Thyroid gland (tissue), 4 donors: ENCODE measurements around the gene CHST11. TPM values are rescaled to one million over a fixed set of nuclear protein-coding genes. Genes with fewer than 3 reads are reported as not detected.
A peak's percentile ranks its signal among the peaks of the same experiment; 100 is the strongest.

Source experiments
- DNase-seq, 2 donors: peaks; one replicate each; pipeline ENCODE4 v3.0.0-alpha.2; 2019
- H3K27ac ChIP-seq, 3 donors: fragments of 200-600 bp; sonication (generic); 1 replicate in 2 of 3; 2 replicates in 1 of 3; pipeline ENCODE4 v1.5.1; 2016 to 2019; ENCODE audit warnings: mild to moderate bottlenecking in 1 of 3, moderate library complexity in 1 of 3
- H3K27me3 ChIP-seq: fragments of 200-600 bp; sonication (generic); one replicate; pipeline ENCODE4 v1.5.1; 2019
- H3K36me3 ChIP-seq, 2 donors: fragments of 200-600 bp; sonication (generic); one replicate each; pipeline ENCODE4 v1.5.1; 2016 to 2019
- H3K4me1 ChIP-seq, 2 donors: fragments of 200-600 bp; sonication (generic); one replicate each; pipeline ENCODE4 v1.5.1; 2017 to 2019
- H3K4me3 ChIP-seq, 3 donors: fragments of 200-600 bp; sonication (generic); replicated peaks in 1 of 3; 1 replicate in 2 of 3; 2 replicates in 1 of 3; pipeline ENCODE4 v1.5.1; 2016; ENCODE audit warnings: mild to moderate bottlenecking in 1 of 3
- H3K9me3 ChIP-seq: fragments of 200-600 bp; sonication (generic); one replicate; pipeline ENCODE4 v1.5.1; 2017
- POLR2A ChIP-seq, 2 donors: fragments of 450-650 bp; IDR thresholded peaks; one replicate each; pipeline ENCODE4 v1.6.1; 2017; ENCODE audit warnings: antibody characterized with exemption in 2 of 2, mild to moderate bottlenecking in 2 of 2, moderate library complexity in 1 of 2
- WGBS, 2 donors: methylation state at CpG; one replicate each; pipeline ENCODE4 v1.1.5; 2017; 5-methylcytosine and 5-hydroxymethylcytosine counted together
- intact Hi-C: fragments of 100-400 bp; cut with DNase I; formaldehyde crosslinking; loops from one replicate; pipeline ENCODE4 v1.15.1; 2023
- total RNA-seq, 4 donors: library from RNA; depleted of rRNA; stranded (reverse); fragments of >200 nt; gene quantifications; one replicate each; pipeline ENCODE4 v1.2.3, GENCODE V29; 2016
- TF ChIP-seq, protein P1 (sequence below), 6 experiments: fragments of 200-600 bp in 3 of 6; fragments of 450-650 bp in 3 of 6; sonication (generic) in 3 of 6; IDR thresholded peaks; one replicate each; pipeline ENCODE4 v1.5.1; 2016 to 2019; ENCODE audit warnings: antibody characterized with exemption in 6 of 6, mild to moderate bottlenecking in 2 of 6, inconsistent platforms in 1 of 6, moderate library complexity in 1 of 6

Gene CHST11
- total RNA-seq, 4 donors from 2014 or later, result 6.9 to 11.6 (median 8.0) TPM

DNA sequence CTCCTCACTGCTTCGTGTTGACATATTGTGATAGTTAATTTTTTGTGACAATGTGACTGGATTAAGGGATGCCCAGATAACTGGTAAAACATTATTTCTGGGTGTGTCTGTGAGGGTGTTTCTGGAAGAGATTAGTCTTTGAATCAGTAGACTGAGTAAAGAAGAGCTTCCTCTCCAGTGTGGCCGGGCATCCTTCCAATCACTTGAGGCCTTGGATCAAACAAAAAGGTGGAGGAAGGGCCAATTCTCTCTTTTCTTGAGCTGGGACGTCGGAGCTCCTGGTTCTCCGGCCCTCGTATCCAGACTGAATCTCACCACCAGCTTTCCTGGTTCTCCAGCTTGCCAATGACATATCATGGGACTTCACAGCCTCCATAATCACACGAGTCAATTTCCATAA lies 240.4 kb downstream of the CHST11 start:
- TF ChIP-seq, protein P1, sequence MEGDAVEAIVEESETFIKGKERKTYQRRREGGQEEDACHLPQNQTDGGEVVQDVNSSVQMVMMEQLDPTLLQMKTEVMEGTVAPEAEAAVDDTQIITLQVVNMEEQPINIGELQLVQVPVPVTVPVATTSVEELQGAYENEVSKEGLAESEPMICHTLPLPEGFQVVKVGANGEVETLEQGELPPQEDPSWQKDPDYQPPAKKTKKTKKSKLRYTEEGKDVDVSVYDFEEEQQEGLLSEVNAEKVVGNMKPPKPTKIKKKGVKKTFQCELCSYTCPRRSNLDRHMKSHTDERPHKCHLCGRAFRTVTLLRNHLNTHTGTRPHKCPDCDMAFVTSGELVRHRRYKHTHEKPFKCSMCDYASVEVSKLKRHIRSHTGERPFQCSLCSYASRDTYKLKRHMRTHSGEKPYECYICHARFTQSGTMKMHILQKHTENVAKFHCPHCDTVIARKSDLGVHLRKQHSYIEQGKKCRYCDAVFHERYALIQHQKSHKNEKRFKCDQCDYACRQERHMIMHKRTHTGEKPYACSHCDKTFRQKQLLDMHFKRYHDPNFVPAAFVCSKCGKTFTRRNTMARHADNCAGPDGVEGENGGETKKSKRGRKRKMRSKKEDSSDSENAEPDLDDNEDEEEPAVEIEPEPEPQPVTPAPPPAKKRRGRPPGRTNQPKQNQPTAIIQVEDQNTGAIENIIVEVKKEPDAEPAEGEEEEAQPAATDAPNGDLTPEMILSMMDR (IDR thresholded peaks at IDR 0.05), result no peak
- TF ChIP-seq POLR2A (IDR thresholded peaks at IDR 0.05), result no peak
- intact Hi-C loops, result no loop called here
- Histone ChIP-seq H3K27me3 (no peaks in the 10 kb centered on the region), H3K4me1 (peaks cover 52 to 59% of the 10 kb centered on the region in 2 donors), H3K4me3 (no peak overlapping the region), H3K9me3 (no peaks in the 10 kb centered on the region), H3K36me3 (no peaks in the 10 kb centered on the region), H3K27ac (peak overlapping the region; percentile 4 to 73 (median 28))
- WGBS, 2 donors, result 35 to 60% methylated on average over 7 of the region's 7 CpGs
- DNase-seq, result peak; percentile 95 to 97

DNA sequence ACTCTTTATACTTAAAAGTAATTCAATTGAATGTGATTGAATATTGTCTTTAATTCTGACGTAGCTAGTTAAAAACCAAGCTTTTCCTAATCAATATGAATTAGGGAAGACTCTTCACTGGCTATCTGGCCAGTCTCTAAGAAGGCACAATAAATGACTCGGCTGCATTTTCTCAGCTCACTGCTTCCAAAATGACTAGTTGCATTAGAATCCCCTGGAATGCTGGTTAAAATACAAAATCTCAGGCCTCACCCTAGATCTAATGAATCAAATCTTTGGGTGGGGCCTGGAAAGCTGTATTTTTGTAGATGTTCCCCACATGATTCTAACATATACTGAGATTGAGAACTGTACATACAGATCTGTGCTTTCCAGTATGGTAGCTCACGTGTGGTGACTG lies 242.1 kb downstream of the CHST11 start:
- DNase-seq, result no peak
- WGBS, 2 donors, result 67 to 70% methylated on average over 3 of the region's 3 CpGs
- Histone ChIP-seq H3K27ac (peak overlapping the region in 2 of 3 donors; percentile 33 to 39), H3K4me1 (peaks cover 48 to 54% of the 10 kb centered on the region in 2 donors), H3K36me3 (no peaks in the 10 kb centered on the region), H3K4me3 (no peak overlapping the region), H3K27me3 (no peaks in the 10 kb centered on the region), H3K9me3 (no peaks in the 10 kb centered on the region)
- no peak for TF ChIP-seq POLR2A (IDR thresholded peaks at IDR 0.05)
- TF ChIP-seq, protein P1 (IDR thresholded peaks at IDR 0.05), result no peak
- intact Hi-C loops, result no loop called here

DNA sequence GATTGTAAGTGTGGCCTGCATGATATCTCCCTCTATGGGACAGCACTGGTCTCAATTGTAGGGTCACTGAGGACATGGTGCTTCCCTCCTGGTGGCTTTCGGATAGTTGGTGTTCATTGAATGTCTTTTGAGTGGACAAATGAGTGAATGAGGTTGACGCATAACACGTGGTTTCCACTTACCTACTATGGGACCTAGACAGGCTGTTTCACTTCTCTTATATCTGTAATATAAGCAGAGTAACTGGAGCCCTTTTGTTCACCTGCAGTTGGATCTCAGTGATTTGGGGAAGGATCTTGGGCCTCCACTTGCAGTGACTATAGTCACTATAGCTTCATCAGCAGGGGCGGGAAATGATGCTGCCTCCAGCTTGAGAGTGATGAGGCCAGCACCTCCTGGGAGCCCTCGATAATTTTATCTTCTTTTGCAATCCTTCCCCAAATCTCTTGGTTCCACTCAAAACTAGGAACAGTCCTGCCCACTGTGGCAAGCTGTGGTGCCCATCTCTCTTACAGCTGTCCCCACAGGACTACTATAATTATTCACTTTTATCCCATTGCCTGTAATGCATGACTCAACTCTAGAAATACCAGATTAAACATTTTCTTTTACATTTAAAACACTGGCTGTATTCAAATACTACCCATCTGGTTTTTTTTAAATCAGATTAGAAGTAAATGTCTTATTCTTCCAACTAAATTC lies 242.9 kb downstream of the CHST11 start:
- intact Hi-C loops, result no loop called here
- H3K36me3 ChIP-seq, result no peaks in the 10 kb centered on the region
- no peaks in the 10 kb centered on the region for H3K9me3 ChIP-seq
- no peak overlapping the region for H3K27ac ChIP-seq
- H3K4me1 ChIP-seq, result peaks cover 42 to 47% of the 10 kb centered on the region in 2 donors
- no peaks in the 10 kb centered on the region for H3K27me3 ChIP-seq
- H3K4me3 ChIP-seq, result no peak overlapping the region
- DNase-seq, result no peak
- no peak for TF ChIP-seq POLR2A (IDR thresholded peaks at IDR 0.05)
- TF ChIP-seq, protein P1 (IDR thresholded peaks at IDR 0.05), result no peak
- 90 to 91% methylated on average over 5 of the region's 5 CpGs for WGBS, 2 donors

DNA sequence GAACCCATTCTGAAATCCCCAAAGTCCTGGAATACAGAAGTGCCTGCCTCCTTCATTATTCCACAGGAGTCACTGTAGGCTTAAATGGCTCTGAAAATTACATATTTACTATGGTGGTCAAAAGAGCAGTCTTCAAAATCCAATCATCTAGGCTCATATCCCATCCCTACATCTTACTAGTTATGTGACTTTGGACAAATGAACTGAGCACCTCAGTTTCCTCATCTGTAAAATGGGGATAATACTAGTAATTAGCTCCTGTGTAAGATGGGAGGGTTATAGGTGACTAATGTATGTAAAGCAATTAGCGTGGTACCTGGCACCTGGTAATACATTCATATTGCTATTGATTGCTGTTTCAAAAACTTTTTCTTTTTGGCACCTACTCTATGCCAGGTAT lies 243.6 kb downstream of the CHST11 start:
- no peaks in the 10 kb centered on the region for H3K27me3 ChIP-seq
- TF ChIP-seq, protein P1 (IDR thresholded peaks at IDR 0.05), result no peak
- no peak for TF ChIP-seq POLR2A (IDR thresholded peaks at IDR 0.05)
- H3K4me1 ChIP-seq, result peaks cover 35 to 40% of the 10 kb centered on the region in 2 donors
- no peak overlapping the region for H3K4me3 ChIP-seq
- no peaks in the 10 kb centered on the region for H3K9me3 ChIP-seq
- intact Hi-C loops, result no loop called here
- 97 to 100% methylated on average over 1 of the region's 1 CpG for WGBS, 2 donors
- no peak overlapping the region for H3K27ac ChIP-seq
- DNase-seq, result no peak
- H3K36me3 ChIP-seq, result no peaks in the 10 kb centered on the region

DNA sequence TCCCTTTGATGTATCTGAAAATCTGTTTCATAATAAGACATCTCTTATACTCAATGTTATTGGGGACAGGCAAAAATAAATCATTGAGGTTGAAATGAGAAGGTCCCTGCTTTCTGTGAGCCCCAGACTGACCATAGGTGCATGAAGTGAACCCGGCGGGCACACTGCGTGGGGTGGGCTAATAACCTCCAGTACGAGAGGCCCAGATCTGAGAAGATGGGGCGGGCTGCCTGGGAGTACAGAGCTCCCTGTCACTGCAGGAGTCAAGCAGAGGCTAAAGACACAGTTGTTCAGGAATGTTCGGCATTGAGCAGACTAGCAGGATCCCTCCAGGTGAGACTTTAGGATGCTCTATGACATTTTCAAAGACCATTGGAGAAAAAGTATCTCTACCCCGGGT lies 244.6 kb downstream of the CHST11 start:
- Histone ChIP-seq H3K27me3 (no peaks in the 10 kb centered on the region), H3K4me3 (no peak overlapping the region), H3K4me1 (peaks cover 26 to 31% of the 10 kb centered on the region in 2 donors), H3K27ac (no peak overlapping the region), H3K9me3 (no peaks in the 10 kb centered on the region), H3K36me3 (no peaks in the 10 kb centered on the region)
- no peak for DNase-seq
- intact Hi-C loops, result no loop called here
- WGBS, 2 donors, result 88 to 89% methylated on average over 7 of the region's 7 CpGs
- TF ChIP-seq, protein P1 (IDR thresholded peaks at IDR 0.05), result no peak
- TF ChIP-seq POLR2A (IDR thresholded peaks at IDR 0.05), result no peak
